ENCODE data around the gene KIAA1549.

DNA sequence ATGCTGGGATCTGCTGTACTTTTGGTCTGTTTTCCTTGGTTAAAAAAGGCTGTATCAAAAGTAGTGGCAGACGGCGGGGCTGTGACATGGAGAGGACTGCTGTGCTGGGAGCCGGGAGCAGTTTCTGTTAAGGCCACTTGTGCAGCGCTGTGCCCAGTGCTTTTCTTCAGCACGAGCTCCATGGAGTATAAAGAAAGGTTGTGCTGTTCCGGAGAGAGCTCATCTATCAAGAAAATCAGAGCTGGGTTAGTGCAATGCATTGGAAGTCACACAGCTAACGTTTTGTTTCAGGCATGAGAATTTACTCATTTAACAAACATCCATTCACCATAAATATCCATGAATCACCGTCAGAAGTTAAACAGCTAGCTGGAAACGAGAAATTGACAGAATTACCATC lies 62.0 kb downstream of the KIAA1549 start:
- TF ChIP-seq, protein P1, sequence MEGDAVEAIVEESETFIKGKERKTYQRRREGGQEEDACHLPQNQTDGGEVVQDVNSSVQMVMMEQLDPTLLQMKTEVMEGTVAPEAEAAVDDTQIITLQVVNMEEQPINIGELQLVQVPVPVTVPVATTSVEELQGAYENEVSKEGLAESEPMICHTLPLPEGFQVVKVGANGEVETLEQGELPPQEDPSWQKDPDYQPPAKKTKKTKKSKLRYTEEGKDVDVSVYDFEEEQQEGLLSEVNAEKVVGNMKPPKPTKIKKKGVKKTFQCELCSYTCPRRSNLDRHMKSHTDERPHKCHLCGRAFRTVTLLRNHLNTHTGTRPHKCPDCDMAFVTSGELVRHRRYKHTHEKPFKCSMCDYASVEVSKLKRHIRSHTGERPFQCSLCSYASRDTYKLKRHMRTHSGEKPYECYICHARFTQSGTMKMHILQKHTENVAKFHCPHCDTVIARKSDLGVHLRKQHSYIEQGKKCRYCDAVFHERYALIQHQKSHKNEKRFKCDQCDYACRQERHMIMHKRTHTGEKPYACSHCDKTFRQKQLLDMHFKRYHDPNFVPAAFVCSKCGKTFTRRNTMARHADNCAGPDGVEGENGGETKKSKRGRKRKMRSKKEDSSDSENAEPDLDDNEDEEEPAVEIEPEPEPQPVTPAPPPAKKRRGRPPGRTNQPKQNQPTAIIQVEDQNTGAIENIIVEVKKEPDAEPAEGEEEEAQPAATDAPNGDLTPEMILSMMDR (IDR thresholded peaks at IDR 0.05), result no peak
- TF ChIP-seq EZH2 (IDR thresholded peaks at IDR 0.05; ENCODE audit: borderline replicate concordance, insufficient read depth, low read depth, low read length, poor library complexity, severe bottlenecking), result no peak

All from B cell (primary cell).